Aorta (tissue), 5 donors: ENCODE measurements around the gene PTPRR. TPM values are rescaled to one million over a fixed set of nuclear protein-coding genes. Genes with fewer than 3 reads are reported as not detected.

Experiments used
- ATAC-seq: fragments of 200-7000 bp; cut with Tn5 transposase; one replicate; pipeline ENCODE4 v1.9.1; 2022; ENCODE audit warnings: moderate library complexity; ENCODE audit not compliant: low FRiP score
- DNase-seq, 2 donors: peaks; one replicate each; pipeline ENCODE4 v3.0.0-alpha.2; 2020
- H3K27ac ChIP-seq, 2 donors: one replicate each; pipeline ENCODE4 v1.5.1; 2013; ENCODE audit warnings: low read length in 2 of 2, mild to moderate bottlenecking in 2 of 2, moderate library complexity in 2 of 2, control low read depth in 1 of 2, inconsistent platforms in 1 of 2, low read depth in 1 of 2
- H3K27me3 ChIP-seq, 2 donors: one replicate each; pipeline ENCODE4 v1.6.1; 2013; ENCODE audit warnings: control low read depth in 1 of 2, low read length in 1 of 2, mild to moderate bottlenecking in 1 of 2, moderate library complexity in 1 of 2; ENCODE audit not compliant: insufficient read depth in 2 of 2, control insufficient read depth in 1 of 2
- H3K36me3 ChIP-seq, 2 donors: one replicate each; pipeline ENCODE4 v1.6.1; 2013; ENCODE audit warnings: control low read depth in 1 of 2, low read length in 1 of 2, mild to moderate bottlenecking in 1 of 2; ENCODE audit not compliant: insufficient read depth in 2 of 2, control insufficient read depth in 1 of 2
- H3K4me1 ChIP-seq, 2 donors: one replicate each; pipeline ENCODE4 v1.6.1; 2013; ENCODE audit warnings: low read length in 2 of 2, control low read depth in 1 of 2, mild to moderate bottlenecking in 1 of 2, moderate library complexity in 1 of 2; ENCODE audit not compliant: insufficient read depth in 2 of 2, control insufficient read depth in 1 of 2
- H3K4me3 ChIP-seq, 2 donors: one replicate each; pipeline ENCODE4 v1.5.1; 2013; ENCODE audit warnings: low read length in 2 of 2, control low read depth in 1 of 2, mild to moderate bottlenecking in 1 of 2
- H3K9me3 ChIP-seq: one replicate; pipeline ENCODE4 v1.6.1; 2013; ENCODE audit warnings: mild to moderate bottlenecking, low read length; ENCODE audit not compliant: control insufficient read depth
- WGBS, 2 donors: extraction: QIAGEN DNeasy Blood & Tissue Kit; methylation state at CpG; one replicate each; pipeline ENCODE4 v1.1.7; 2013; 5-methylcytosine and 5-hydroxymethylcytosine counted together
- intact Hi-C, 2 donors: fragments of 100-400 bp; cut with DNase I; formaldehyde crosslinking; loops; one replicate each; pipeline versions ENCODE4 v1.14.2 to v1.15.0; 2022
- polyA plus RNA-seq, 2 donors: library from polyadenylated mRNA; stranded (reverse); fragments of 200-250 nt; gene quantifications; one replicate each; pipeline ENCODE4 v1.2.3, GENCODE V29; 2013
- total RNA-seq, 2 donors: library from RNA; stranded (reverse); fragmentation: NEBNext Ultra II Directional; extraction: Animal tissue kit (Norgen Biotek cat#: 25700); gene quantifications; one replicate each; pipeline ENCODE4 v1.2.1, GENCODE V29; 2021
- donor health status: healthy with polysubstance abuse.
- donor health status: Bipolar disorder and iron deficiency.
- donor health status: DM: no; HTN: no; CAD: no.
- donor health status: DM: no; HTN: no; CAD: no.
- donor health status: DM: yes; HTN: yes; CAD: no.

The PTPRR gene
- total and polyA plus RNA-seq, 4 donors: 0.23 to 1.8 (median 0.47) TPM

DNA sequence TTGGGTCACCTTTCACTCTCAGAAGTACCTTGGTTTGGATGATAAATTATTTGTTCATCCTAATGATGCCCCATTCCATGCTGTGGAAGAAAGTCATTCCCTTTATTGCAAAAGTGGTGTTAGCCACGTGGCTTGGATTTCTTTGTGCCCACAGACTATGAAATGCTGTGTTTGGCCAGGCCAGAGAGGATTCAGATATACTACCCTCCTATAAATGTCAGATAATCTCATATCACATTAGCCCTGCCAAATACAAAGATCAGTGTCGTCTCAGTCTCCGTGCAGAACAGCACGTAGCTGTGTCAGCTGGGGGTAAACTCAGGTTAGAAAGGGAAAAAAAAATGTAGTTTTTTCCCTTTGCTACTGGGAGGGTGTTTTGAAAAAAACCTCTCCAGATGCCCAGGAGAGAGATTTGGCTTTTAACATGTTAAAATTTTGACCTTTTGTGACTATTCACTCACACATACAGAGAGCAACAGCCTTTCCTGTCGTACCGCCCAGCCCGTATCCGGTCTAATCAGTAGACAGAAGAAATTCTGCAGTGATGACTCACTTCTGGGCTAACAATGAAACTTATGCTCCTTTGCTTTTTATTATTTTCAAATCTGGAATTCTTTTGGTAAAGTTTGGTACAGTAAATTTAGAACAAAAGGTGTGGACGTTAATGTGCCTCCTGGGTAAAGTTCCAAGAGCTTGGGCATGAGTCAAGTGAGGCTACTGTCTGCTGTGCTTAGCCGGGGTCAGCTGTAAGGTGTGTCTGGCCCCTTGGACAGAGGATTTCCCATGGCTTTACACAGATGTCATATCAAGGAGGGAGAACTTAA is 274.8 kb downstream of the PTPRR start:
- Histone ChIP-seq H3K9me3 (no peaks in the 10 kb centered on the region), H3K4me1 (peaks cover 2 to 6% of the 10 kb centered on the region in 2 donors), H3K27me3 (no peaks in the 10 kb centered on the region), H3K27ac (no peak overlapping the region), H3K36me3 (no peaks in the 10 kb centered on the region), H3K4me3 (peak overlapping the region in 1 of 2 donors; percentile 41)
- intact Hi-C loops: no loop called here
- peak; percentile 82 for ATAC-seq
- DNase-seq: peak; percentile 73 to 75
- WGBS, 2 donors: 6 to 7% methylated on average over 10 of the region's 10 CpGs

DNA sequence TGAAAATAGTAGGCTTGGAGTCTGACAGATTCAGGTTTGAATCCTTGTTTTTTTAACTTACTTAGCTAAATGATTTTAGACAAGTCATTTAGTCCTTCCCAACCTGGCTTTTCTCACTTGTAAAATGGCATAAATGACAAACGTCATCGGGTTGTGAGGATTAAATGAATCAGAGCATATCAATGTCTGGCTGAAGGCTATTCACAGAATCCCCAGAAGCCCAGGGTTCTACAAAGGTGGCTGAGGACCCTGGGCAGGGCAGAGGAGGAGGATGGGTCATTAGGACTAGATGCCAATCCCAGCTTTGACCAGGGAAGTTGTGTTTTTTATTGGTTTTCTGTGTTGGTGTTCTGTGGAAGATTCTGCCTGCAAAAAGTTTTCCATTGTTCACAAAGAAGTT is 275.7 kb downstream of the PTPRR start:
- no peak overlapping the region for H3K27ac ChIP-seq
- H3K36me3 ChIP-seq: no peaks in the 10 kb centered on the region
- 77 to 86% methylated on average over 2 of the region's 2 CpGs for WGBS, 2 donors

DNA sequence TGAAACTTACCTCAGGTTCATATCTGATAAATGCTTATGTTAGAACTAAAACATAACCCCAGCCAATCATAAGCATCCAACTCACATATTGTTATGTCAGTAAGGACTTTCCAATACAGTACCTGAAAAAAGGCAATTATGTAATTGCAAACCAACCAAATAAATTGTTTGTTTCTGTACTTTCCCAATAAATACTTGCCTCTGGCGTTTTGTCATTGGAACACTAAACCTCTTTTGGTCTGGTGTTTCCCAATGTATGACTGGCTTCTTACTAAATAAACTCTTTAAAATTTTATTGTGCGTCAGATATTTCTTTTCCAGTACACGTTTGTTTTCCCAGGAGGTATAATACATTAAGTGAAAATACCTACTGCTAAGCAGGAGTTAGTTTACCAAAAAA is 276.6 kb downstream of the PTPRR start:
- ATAC-seq (no peak), DNase-seq (no peak)
- 78 to 89% methylated on average over 3 of the region's 3 CpGs for WGBS, 2 donors
- Histone ChIP-seq H3K4me3 (no peak overlapping the region), H3K9me3 (no peaks in the 10 kb centered on the region), H3K27me3 (no peaks in the 10 kb centered on the region), H3K27ac (no peak overlapping the region), H3K36me3 (no peaks in the 10 kb centered on the region), H3K4me1 (peaks cover 2 to 6% of the 10 kb centered on the region in 2 donors)
- intact Hi-C loops: no loop called here

More for the DNA sequence above, 275.7 kb downstream of the PTPRR start:
- no peaks in the 10 kb centered on the region for H3K27me3 ChIP-seq
- intact Hi-C loops: no loop called here
- H3K4me1 ChIP-seq: peaks cover 2 to 6% of the 10 kb centered on the region in 2 donors
- DNase-seq: no peak
- ATAC-seq: no peak
- H3K9me3 ChIP-seq: no peaks in the 10 kb centered on the region
- no peak overlapping the region for H3K4me3 ChIP-seq

DNA sequence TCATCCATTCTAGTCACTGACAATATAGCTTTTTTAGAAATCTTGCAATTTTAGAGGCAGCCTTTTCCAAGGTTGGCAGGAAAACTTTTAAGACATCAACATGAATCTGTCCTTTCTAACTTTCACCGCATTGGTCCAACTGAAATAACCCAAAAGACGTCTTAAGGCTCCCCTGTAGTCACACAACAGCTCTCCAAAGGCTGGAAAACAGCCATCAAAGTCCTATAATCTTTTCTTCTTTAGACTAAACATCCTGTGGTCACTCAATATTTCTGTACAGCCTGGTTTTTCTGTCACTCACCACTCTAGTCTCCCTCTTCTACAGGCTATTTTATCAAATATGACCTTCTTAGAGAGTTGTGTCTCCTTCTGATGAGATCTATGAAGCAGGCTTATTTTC is 278.8 kb downstream of the PTPRR start:
- no peak for ATAC-seq
- H3K36me3 ChIP-seq: no peaks in the 10 kb centered on the region
- no peaks in the 10 kb centered on the region for H3K9me3 ChIP-seq
- WGBS, 2 donors: 31 to 42% methylated on average over 2 of the region's 2 CpGs
- intact Hi-C loops: no loop called here
- H3K27me3 ChIP-seq: no peaks in the 10 kb centered on the region
- H3K4me3 ChIP-seq: no peak overlapping the region
- H3K4me1 ChIP-seq: peaks cover 0 to 2% of the 10 kb centered on the region in 2 donors
- no peak for DNase-seq
- no peak overlapping the region for H3K27ac ChIP-seq

- no peaks in the 10 kb centered on the region for H3K4me1 ChIP-seq
- no peak for ATAC-seq
- H3K4me3 ChIP-seq: no peak overlapping the region
- no peaks in the 10 kb centered on the region for H3K9me3 ChIP-seq
- H3K27ac ChIP-seq: no peak overlapping the region
- intact Hi-C loops: no loop called here
- DNase-seq: no peak
- H3K27me3 ChIP-seq: no peaks in the 10 kb centered on the region
- whole genome bisulfite sequencing, 2 donors: 96 to 100% methylated on average over 1 of the region's 1 CpG
- H3K36me3 ChIP-seq: no peaks in the 10 kb centered on the region
Measured at GRCh38 chr12:70640901-70641300, 279.6 kb downstream of the PTPRR start.

DNA sequence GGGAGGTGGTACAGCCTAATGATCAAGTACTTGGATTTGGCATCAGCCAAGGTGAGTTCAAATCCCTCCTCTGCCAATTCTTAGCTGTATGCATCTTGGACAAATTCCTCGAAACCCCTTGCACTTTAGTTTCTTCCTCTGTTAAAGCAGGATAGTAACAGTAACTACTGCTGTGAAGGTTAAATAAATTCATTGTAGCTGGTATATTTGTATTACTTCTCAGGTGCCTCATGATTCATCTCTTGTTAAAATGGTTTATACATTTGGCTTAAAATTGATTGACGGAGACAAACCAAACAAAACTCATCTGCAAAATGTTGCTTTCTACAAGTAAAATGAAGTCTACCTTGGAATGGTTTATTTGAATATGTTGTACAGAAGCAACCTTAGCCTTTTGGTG is 281.0 kb downstream of the PTPRR start:
- Histone ChIP-seq H3K4me3 (no peak overlapping the region), H3K27me3 (no peaks in the 10 kb centered on the region), H3K9me3 (no peaks in the 10 kb centered on the region), H3K36me3 (no peaks in the 10 kb centered on the region), H3K4me1 (no peaks in the 10 kb centered on the region), H3K27ac (no peak overlapping the region)
- 98 to 99% methylated on average over 2 of the region's 2 CpGs for WGBS, 2 donors
- DNase-seq: no peak
- no peak for ATAC-seq
- intact Hi-C loops: no loop called here

GRCh38 chr12:70638639-70639360 is 281.7 kb downstream of the PTPRR start:
- intact Hi-C loops: no loop called here
- Histone ChIP-seq H3K36me3 (no peaks in the 10 kb centered on the region), H3K27ac (no peak overlapping the region), H3K27me3 (no peaks in the 10 kb centered on the region), H3K9me3 (no peaks in the 10 kb centered on the region), H3K4me1 (no peaks in the 10 kb centered on the region), H3K4me3 (no peak overlapping the region)
- ATAC-seq (no peak), DNase-seq (no peak)
- 87 to 95% methylated on average over 1 of the region's 1 CpG for WGBS, 2 donors

DNA sequence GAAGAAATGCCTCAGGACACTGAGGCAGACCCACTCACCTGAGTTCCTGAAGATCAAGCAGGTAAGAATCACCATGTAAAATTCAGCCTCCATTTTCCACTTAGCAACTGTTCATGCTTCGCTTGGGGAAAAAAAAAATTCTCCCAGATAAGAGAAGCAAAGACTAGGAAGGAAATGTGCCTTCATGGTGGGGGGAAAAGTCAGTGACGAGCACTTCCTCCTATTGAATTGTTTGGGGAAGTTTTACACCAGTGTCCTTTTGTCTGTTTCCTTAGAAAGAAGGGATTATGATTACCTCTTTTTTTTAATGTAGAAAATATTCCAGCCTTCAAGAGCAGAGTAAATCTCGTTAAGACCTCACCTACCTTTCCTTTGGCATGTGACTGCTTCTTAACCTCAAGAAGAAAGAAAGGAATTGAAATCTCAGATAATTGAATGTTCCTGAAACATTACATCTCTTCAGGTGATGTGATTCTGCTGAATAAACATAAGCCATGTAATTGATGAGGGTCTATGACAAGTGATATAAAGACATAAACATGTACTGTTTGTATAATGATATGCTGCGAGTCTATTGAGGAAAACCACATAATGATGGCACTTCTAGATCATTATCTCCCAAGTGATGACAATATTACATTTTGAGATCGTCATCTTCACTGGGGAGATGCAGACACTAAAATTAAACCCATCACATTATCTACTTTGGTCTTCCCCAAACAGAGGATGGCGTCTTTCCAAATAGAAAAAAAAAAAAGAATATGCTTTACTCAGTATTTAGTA is 283.0 kb downstream of the PTPRR start, which contains the start of gene PTPRB:
Gene PTPRB, minus strand, starts transcription at position 127 of the 783 bp plus-strand sequence. Its CDS starts 34 bp downstream, at position 93.
- no peaks in the 10 kb centered on the region for H3K4me1 ChIP-seq
- H3K36me3 ChIP-seq: no peaks in the 10 kb centered on the region
- no peak within 1 kb of the TSS for H3K4me3 ChIP-seq
- H3K27me3 ChIP-seq: no peaks in the 10 kb centered on the region
- DNase-seq (no peak), ATAC-seq (no peak)
- intact Hi-C loops: no loop called here
- H3K9me3 ChIP-seq: no peaks in the 10 kb centered on the region
- H3K27ac ChIP-seq: no peak within 1 kb of the TSS
- 66 to 76% methylated on average over 6 of the region's 6 CpGs for WGBS, 2 donors
